ENCODE data around the gene ADGRE1. TPM values are rescaled to one million over a fixed set of nuclear protein-coding genes. Genes with fewer than 3 reads are reported as not detected.

Gene ADGRE1
- total RNA-seq, 1 donor from 2014 or later: not detected

- DNase-seq (ENCODE audit: low read depth): no peak
Observed at GRCh38 chr19:6952956-6953355, 65.6 kb downstream of the ADGRE1 start.

- DNase-seq (ENCODE audit: low read depth): no peak
Observed at GRCh38 chr19:6955082-6955481, 67.7 kb downstream of the ADGRE1 start.

GRCh38 chr19:6956573-6956972 lies 69.2 kb downstream of the ADGRE1 start:
- no peak for DNase-seq (ENCODE audit: low read depth)

- no peak for DNase-seq (ENCODE audit: low read depth)
Observed at GRCh38 chr19:6958791-6959190, 71.4 kb downstream of the ADGRE1 start.

DNA sequence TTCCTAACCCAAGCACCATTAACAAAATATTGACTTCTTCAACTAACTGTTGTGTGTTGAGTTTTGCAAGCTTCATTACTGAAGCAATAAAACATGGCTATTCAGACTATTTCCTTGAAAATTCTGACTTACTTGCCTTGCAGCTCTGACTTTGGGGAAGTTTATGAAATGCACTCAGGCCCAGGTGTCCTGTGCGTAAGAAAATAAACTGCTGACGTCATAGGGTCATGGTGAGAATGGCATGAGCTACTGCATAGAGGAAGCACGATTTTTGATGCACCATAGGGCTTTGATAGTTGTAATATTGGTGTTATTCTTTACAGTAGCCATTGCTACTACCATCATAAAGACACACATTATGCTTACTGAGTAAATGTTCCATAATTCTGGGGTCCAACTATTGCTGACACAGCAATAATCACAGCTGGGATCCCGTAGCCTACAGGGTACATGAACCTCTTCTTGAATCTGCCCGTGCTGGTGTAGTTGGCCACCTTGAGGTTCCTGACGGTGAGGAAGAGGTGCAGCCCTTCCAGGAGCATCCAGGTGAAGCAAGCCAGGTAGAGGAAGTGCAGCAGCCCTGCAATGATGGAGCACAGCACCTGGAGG lies 76.0 kb downstream of the ADGRE1 start:
- DNase-seq (ENCODE audit: low read depth): no peak

- no peak for DNase-seq (ENCODE audit: low read depth)
Observed at GRCh38 chr19:6963937-6964336, 76.6 kb downstream of the ADGRE1 start.

DNA sequence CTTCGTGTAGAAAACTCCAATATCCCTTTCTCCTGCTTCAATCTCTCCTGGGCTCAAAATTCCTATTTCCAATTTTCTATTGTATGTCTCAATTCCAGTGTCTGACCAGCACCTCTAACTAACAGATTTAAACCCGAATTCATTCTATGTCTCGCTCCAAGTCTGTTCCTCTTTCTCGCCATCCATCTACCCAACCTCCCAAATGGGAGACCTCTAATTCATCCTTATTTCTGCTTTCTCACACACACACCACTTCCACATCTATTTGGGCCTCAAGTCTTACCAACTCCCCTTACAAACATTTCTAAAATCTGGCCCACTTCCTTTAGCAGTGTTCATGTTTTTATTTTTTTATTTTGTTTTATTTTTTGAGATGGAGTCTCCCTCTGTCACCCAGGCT lies 80.6 kb downstream of the ADGRE1 start:
- no peak for DNase-seq (ENCODE audit: low read depth)

- DNase-seq (ENCODE audit: low read depth): no peak
Observed at GRCh38 chr19:6969490-6969889, 82.1 kb downstream of the ADGRE1 start.

- no peak for DNase-seq (ENCODE audit: low read depth)
Observed at GRCh38 chr19:6970021-6970420, 82.6 kb downstream of the ADGRE1 start.

- no peak for DNase-seq (ENCODE audit: low read depth)
Observed at GRCh38 chr19:6970443-6970842, 83.1 kb downstream of the ADGRE1 start.

DNA sequence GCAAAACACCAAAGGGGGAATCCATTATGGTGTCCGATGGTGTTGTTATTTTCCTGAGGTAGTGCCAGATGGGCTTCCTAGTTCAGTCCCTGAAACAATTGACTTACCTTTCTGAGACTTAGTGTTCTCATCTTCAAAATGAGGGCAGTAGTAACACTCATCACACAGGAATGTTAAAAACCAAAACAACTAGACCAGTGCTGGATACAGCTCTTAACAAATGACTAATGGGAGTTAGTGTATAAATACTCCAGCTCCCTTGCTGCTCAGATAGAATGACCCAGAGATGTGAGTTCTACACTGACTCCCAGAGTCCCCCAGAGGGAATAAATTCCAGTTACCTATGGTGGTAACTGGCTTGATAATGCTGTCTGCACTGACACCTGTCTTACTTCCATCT lies 84.0 kb downstream of the ADGRE1 start:
- DNase-seq (ENCODE audit: low read depth): peak; percentile 5

GRCh38 chr19:6976197-6976596 lies 88.8 kb downstream of the ADGRE1 start:
- no peak for DNase-seq (ENCODE audit: low read depth)

GRCh38 chr19:6979399-6979798 lies 92.0 kb downstream of the ADGRE1 start:
- no peak for DNase-seq (ENCODE audit: low read depth)

GRCh38 chr19:6983448-6983847 lies 96.1 kb downstream of the ADGRE1 start:
- DNase-seq (ENCODE audit: low read depth): no peak

- no peak for DNase-seq (ENCODE audit: low read depth)
Observed at GRCh38 chr19:6987850-6988249, 100.5 kb downstream of the ADGRE1 start.

DNA sequence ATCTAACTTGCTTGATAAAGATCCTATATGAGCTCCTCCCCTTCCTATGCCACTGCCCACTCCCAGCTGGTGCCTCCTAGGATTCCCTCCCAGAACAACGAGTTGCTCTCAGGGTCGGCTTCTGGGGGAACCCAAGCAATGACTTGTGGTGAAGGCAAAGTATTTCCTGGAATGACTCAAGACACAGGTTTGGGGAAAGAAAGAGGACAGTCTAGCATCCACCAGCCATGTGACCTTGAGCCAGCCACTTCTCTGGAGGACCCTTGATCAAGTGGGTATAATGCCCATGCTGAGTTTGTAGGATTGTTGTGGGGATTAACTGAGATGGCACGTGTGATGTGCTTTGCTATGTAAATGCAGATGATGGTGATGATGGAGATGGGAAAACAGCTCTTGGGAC lies 100.9 kb downstream of the ADGRE1 start:
- no peak for DNase-seq (ENCODE audit: low read depth)

Other genes with a start within 250 kb of the ADGRE1 start
- gene TNFSF14, start 217.4 kb upstream of the ADGRE1 start, total RNA-seq: 3.1 TPM in 1 of 2 replicates, not detected in the other
- gene C3, start 166.9 kb upstream of the ADGRE1 start, total RNA-seq: 157 and 2,273 TPM in 2 replicates
- gene GPR108, start 150.0 kb upstream of the ADGRE1 start, total RNA-seq: 102 and 109 TPM in 2 replicates
- gene TRIP10, start 147.9 kb upstream of the ADGRE1 start, total RNA-seq: 42.8 and 51.1 TPM in 2 replicates
- gene SH2D3A, start 120.1 kb upstream of the ADGRE1 start, total RNA-seq: 5.1 and 34.6 TPM in 2 replicates
- gene VAV1, start 114.9 kb upstream of the ADGRE1 start, total RNA-seq: 0.05 and 5.2 TPM in 2 replicates
- gene MBD3L2B, start 133.9 kb downstream of the ADGRE1 start, total RNA-seq: not detected in 2 replicates
- gene MBD3L5, start 143.0 kb downstream of the ADGRE1 start, total RNA-seq: not detected in 2 replicates
- not detected in 2 replicates for gene MBD3L4, start 152.6 kb downstream of the ADGRE1 start, total RNA-seq
- not detected in 2 replicates for gene MBD3L2, start 161.7 kb downstream of the ADGRE1 start, total RNA-seq
- gene MBD3L3, start 171.1 kb downstream of the ADGRE1 start, total RNA-seq: not detected in 2 replicates
- gene ZNF557, start 182.1 kb downstream of the ADGRE1 start, total RNA-seq: 18.4 and 21.6 TPM in 2 replicates